HG03159 (cell line): Measurements from ENCODE around the gene TNFRSF6B.
"Not testable (repeated sequence)": the region's sequence is repeated elsewhere in the genome, so short reads cannot be mapped to it uniquely, and the experiment has no call there.

Experiments used
- ATAC-seq: cut with Tn5 transposase; IDR thresholded peaks from one replicate; pipeline ENCODE4 v1.9.1; 2021; ENCODE audit warnings: mild to moderate bottlenecking, moderate library complexity; ENCODE audit not compliant: unreplicated experiment

Gene TNFRSF6B, protein sequence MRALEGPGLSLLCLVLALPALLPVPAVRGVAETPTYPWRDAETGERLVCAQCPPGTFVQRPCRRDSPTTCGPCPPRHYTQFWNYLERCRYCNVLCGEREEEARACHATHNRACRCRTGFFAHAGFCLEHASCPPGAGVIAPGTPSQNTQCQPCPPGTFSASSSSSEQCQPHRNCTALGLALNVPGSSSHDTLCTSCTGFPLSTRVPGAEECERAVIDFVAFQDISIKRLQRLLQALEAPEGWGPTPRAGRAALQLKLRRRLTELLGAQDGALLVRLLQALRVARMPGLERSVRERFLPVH

DNA sequence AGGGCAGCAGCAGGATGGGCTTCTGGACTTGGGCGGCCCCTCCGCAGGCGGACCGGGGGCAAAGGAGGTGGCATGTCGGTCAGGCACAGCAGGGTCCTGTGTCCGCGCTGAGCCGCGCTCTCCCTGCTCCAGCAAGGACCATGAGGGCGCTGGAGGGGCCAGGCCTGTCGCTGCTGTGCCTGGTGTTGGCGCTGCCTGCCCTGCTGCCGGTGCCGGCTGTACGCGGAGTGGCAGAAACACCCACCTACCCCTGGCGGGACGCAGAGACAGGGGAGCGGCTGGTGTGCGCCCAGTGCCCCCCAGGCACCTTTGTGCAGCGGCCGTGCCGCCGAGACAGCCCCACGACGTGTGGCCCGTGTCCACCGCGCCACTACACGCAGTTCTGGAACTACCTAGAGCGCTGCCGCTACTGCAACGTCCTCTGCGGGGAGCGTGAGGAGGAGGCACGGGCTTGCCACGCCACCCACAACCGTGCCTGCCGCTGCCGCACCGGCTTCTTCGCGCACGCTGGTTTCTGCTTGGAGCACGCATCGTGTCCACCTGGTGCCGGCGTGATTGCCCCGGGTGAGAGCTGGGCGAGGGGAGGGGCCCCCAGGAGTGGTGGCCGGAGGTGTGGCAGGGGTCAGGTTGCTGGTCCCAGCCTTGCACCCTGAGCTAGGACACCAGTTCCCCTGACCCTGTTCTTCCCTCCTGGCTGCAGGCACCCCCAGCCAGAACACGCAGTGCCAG, at the start of gene TNFRSF6B:
Gene TNFRSF6B (plus strand): TSS at position 25 of the 729 bp plus-strand sequence. CDS start 116 bp downstream, at position 141.
- ATAC-seq, result no peak

DNA sequence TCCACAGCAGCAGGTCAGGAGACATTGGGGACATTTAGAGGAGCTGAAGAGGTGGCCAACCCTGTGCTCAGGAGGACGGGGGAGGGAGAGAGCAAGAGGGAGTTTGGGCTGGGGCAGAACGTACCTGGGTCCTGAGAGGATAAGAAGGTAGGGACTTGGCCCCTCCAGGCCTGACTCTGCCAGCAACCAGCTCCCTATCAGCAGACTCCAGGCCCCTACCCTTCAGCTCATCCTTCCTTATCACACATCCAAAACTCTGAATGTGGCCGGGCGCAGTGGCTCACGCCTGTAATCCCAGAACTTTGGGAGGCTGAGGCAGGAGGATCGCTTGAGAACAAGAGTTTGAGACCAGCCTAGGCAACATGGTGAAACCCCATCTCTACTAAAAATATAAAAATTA, 48.3 kb upstream of the TNFRSF6B start:
- ATAC-seq, result no peak

DNA sequence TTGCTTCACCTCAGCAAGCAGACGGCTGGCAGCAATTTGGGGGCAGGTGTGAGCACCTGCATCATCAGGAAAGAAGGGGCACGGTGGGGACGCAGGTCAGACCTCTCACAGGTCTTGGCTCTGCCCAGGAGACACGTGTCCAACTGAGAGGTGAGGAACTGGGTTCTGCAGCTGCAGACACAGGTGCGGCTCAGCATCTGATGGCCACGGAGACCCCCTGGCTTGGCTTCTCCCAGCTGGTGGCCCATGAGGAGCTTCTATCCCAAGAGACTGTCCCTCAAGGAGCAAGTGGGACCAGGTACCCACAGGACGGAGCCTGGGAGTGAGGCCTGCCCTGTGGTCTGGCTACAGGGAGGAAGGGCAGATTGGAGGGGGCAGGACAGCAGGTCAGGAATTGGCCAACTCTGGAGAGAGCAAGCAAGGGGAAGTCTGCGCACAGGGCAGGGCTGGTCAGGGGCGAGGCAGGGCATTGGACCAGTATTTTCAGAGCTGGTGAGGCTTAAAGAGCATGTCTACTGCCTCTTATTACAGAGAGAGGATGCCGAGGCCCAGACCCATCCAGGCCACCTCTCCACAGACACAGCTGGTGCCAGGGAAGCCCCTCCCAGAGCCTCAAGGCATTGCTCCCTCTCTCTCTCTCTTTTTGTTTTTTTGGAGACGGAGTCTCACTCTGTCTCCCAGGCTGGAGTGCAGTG, 47.4 kb upstream of the TNFRSF6B start:
- ATAC-seq, result no peak

DNA sequence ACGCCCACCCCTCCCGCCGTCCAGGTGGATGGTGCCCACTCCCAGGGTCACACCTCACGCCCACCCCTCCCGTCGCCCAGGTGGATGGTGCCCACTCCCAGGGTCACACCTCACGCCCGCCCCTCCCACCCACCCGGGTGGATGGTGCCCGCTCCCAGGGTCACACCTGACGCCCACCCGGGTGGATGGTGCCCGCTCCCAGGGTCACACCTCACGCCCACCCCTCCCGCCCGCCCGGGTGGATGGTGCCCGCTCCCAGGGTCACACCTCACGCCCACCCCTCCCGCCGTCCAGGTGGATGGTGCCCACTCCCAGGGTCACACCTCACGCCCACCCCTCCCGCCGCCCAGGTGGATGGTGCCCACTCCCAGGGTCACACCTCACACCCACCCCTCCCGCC, 46.0 kb upstream of the TNFRSF6B start:
- ATAC-seq, result not testable (repeated sequence)

DNA sequence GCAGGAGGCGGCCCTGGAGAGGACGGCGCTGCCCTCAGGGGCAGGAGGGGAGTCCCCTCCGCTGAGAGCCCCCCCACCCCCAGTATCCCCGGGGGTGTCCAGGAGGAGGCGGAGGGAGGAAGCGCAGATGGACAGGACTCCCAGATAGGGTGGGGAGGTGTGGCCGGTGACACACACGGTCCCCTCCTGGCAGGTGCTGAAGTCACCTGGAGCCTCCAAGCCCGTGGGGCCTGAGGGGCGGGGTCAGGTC, 44.6 kb upstream of the TNFRSF6B start:
- no peak for ATAC-seq

DNA sequence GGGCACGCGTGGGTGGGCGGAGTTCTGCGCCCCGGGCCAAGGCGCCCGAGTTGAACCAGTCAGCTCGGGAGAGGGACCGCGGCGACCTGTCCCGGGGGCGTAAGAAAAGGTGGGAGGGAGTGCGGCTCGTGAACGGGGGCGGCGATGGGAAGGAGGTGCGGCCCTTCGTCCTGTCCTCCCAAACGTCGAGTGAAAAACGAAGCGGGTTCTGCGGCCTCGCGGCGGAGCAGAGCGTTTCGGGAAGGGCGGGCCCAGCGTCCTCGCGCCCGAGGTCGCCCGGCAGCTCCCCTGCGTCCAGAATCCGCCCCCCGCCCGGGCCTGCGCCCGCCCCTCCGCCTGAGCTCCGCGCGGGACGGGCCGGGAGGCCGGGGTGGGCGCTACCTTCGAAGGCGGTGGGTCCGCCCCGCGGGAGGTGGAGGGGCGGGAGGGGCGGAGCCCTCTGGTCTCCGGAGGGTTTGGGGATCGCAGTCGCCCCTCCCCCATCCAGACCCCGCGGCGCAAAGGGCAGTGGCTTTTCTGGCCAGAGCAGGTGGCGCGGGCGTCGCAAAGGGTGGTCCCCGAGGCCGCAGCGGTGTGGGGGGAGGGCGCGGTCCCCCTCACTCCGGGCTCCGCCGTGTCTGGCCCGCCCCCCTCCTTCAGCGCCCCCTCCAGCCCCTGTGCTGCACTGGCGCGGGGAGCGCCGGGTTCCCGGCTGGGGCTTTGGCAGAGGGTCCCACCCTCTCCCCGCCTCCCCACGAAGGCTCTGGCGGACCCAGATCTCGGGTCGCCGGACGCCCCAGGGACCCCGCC, 44.1 kb upstream of the TNFRSF6B start:
- ATAC-seq, result no peak

DNA sequence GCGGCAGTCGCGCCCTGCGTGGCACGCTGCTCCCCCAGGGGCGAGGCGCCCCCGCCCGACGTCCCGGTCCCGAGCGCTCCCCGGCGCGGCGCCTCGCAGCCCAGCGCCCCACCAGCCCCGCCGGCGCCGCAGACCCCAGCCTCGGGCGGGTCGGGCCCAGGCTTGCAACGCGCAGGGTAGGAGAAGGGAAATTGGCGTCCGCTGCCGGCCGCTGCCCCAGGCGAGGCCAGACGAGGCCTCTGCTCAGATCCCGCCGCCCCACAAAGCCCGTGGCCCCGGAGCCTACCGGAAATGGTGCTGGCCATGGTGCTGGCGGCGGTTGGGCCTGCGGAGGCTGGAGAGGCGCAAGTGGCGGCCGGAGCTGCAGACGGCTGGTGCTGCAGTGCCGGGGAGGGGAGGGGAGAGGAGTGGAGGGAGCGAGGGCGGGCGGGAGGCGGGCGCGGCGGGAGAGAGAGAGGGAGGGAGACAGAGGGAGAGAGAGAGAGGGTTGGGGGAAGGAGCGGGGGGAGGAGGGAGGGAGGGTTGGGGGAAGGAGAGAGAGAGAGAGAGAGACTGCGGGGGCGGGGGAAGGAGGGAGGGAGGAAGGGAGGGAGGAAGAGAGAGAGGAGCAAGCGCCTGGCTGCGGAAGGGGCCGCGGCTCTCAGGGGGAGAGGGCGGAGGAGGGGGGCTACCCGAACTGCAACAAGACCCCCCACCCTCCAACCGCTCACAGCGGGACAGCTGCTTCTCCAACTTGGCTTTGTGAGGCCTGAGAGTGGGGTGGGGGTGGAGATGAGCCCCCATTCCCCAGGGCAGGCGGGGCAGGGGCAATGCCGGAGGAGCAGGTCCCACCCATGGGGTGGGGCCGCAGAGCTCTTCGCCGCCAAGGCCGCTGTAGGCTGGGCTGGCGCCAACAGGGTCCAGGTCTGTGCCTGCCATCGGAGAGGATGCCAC, 43.1 kb upstream of the TNFRSF6B start, which contains the start of gene STMN3:
Gene STMN3 (minus strand): TSS at position 384 of the 933 bp plus-strand sequence. CDS start 79 bp downstream, at position 305.
- ATAC-seq, result no peak

DNA sequence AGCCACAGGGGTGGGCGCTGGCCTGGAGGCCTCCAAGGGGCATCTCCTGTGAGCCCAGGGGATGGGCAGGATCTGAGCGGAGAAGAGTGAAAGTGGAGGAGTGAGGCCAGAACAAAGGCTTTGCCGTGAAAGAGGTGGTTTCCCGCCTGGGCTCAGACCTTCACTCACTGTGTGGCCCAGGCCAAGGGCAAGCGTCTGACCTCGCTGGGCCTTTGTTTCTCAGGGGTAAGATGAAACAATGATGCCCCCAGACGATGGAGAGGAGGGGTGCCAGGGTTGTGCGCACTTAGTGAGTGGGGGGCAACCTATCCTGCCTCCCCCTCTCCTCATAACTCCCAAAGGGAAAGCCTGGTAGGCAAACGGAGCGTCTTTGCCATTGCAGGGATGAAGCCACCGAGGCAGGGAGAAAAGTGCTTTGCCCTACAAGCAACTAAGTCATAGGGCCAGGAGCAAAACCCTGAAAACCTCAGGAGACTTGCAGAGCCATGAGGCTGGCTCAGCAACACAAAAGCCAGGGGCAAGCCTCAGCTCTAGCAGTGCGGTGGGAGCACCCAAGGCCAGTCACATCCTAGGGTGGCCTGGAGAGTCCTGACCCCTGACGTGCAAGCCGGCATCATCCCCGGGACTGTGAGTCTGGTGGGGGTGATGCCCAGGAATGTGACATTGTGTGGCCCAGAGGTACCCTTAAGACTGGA, 42.3 kb upstream of the TNFRSF6B start:
- ATAC-seq, result no peak

DNA sequence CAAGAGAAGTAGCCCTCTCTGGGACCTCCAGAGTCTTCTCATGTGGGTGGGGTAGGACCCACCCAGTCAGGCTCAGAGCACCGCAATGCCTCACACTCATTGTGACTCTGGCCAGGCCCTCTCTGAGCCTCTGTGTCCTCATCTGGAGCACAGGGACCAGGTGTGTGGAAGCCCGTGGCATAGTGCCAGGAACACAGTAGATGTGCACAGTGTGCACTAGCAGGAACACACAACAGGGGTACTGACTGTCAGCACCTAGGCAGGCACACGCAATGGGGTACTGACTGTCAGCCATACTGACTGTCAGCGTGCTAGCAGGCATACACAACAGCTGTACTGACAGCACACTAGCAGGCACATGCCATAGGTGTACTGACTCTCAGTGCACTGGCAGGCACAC, 41.2 kb upstream of the TNFRSF6B start:
- ATAC-seq, result no peak

DNA sequence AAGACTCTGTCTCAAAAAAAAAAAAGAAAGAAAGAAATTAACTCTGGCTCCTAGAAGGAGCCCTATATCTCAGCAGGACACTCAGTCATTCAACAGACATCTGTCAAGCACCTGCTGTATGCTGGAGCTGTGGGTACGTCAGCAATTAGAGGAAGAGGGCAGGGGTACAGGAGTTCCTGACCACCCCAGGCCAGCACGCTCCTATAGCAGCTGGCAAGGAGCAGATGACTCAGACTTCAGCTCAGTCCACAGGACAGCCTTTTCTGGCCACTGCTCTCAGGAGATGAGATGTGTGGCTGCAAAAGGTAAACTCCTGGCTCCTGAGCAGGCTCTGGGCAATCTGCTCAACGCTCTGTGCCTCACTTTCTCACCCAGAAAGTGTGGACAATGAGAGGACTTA, 40.0 kb upstream of the TNFRSF6B start:
- no peak for ATAC-seq

DNA sequence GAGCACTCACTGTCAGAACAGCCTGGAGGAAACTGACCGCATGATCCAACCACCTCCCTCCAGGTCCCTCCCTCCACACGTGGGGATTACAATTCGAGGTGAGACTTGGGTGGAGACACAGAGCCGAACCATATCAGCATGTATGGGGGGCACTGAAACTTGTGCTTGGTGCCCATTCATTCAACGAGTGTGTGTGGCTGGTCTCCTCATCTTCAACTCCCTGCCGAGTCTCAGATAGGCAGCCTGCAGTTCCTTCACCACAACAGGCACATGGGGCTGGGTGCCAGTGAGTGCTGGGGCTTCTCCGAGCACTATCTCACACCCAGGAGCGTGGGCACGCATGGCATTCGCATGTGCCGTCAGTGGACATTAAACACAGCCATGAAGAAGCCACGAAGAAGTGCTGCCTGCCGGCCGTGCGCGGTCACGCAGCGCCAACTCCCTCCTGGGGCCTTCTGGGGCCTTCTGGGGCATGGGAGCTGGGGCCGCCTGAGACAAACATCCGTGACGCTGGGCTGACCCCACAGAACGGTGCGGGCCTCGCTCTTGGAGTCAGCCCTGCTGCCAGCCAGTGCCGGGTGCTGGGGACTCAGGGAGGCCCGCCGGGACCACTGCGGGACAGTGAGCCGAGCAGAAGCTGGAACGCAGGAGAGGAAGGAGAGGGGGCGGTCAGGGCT, 39.1 kb upstream of the TNFRSF6B start:
- ATAC-seq, result no peak

DNA sequence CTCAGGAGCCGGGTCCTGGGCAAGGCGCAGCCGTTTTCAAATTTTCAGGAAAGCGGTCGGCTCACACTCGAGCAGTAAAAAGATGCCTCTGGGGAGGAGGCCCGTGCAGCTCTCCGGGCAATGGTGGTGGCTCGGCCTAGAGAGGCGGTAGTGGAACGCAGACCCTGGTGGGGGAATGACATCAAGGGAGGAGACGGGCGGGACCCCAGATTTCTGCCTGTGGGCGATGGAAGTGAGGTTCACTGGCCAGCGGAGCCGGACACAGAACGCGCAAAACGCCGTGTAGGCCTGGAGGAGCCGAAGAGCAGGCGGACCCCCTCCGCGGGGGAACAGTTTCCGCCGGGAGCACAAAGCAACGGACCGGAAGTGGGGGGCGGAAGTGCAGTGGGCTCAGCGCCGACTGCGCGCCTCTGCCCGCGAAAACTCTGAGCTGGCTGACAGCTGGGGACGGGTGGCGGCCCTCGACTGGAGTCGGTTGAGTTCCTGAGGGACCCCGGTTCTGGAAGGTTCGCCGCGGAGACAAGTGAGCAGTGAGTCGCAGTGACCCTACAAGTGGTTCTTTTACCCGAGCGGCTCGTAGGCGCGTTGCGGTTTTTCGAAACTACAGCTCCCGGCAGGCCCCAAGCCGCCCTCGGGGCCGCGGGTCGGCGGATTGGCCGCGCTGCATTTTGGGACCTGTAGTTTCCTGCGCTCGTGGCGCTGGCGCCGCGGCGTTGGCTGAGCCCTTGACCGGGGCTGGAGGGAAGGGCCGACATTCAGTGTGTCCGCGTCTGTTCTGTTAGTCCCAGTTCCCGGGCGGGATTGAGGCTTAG, 38.3 kb upstream of the TNFRSF6B start, which contains the start of gene RTEL1:
Gene RTEL1 (plus strand): TSS at position 376 of the 812 bp plus-strand sequence. CDS start 1,091 bp downstream, outside the sequence.
- ATAC-seq, result peak; percentile 78

DNA sequence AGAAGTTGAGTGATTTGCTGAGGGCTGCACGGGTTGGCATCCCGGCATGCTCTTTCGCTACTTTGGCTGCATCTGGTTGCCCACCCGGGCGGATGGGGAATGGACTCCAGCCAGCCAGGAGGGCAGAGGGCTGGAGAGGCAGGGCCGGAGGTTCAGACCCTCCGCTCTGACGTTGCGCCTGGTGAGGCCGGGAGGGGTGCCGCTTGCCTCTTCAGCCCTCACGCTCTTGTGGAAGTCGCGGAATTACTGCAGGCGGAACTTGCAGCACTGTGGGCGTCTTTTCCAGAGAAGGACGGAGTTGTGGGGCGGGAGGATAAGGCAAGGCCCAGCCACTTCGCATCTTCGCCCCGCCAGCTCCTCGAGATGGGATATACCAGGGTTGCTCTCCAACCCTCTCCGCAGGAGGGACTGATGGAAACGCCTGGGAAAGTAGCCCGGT, 37.7 kb upstream of the TNFRSF6B start:
- peak; percentile 26 for ATAC-seq

DNA sequence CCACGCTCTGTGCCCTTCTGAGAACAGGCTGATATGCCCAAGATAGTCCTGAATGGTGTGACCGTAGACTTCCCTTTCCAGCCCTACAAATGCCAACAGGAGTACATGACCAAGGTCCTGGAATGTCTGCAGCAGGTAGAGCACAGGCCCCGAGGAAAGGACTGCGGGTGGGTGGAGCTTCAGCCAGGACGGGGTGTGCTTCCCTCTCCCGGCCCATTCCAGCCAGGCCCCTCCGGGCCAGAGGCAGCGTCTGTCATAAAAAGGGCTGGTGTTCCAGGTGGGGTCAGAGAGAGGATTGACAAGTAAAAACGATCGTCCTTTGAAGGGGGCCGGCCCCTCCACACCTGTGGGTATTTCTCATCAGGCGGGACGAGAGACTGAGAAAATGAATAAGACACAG, 37.1 kb upstream of the TNFRSF6B start:
- no peak for ATAC-seq

DNA sequence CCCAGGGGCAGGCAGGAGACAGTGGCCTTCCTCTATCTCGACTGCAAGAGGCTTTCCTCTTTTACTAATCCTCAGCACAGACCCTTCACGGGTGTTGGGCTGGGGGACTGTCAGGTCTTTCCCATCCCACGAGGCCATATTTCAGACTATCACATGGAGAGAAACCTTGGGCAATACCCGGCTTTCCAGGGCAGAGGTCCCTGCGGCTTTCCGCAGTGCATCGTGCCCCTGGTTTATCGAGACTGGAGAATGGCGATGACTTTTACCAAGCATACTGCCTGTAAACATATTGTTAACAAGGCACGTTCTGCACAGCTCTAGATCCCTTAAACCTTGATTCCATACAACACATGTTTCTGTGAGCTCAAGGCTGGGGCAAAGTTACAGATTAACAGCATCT, 36.3 kb upstream of the TNFRSF6B start:
- ATAC-seq, result not testable (repeated sequence)

DNA sequence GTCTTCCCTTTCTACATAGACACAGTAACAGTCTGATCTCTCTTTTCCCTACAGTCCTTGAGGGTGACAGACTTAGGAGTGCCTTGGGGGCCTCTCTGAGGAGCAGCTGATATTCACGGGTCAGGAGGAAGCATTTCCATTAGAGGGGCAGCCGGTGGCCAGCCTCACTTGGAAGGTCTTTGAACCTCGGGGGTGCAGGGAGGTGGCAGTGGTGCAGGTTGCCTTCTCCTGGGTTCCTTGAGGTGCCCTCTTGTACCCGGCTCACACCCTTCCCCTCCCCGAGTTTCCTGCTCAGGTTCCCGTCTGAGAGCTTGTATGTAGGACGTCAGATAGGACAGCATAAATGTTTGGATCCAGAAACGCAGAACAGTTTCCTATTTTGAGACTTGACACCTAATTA, 35.8 kb upstream of the TNFRSF6B start:
- no peak for ATAC-seq

DNA sequence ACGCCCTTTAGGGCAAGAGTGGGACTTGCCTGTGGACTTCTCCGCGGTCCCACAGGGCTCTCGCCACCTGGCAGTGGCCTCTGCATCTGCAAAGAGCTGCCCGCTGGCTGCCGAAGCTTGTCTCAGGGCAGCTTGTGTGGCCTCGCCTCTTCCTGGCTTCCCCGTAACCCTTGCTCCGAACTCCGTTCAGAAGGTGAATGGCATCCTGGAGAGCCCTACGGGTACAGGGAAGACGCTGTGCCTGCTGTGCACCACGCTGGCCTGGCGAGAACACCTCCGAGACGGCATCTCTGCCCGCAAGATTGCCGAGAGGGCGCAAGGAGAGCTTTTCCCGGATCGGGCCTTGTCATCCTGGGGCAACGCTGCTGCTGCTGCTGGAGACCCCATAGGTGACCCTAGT, 35.3 kb upstream of the TNFRSF6B start:
- ATAC-seq, result no peak
